GM12878 (cell line): ENCODE data around the gene ISG15.

ENCODE experiments used
- CBFB ChIP-seq: IDR thresholded peaks from 2 replicates; pipeline ENCODE4 v1.6.1; 2016; ENCODE audit warnings: antibody characterized with exemption, low read depth
- POLR2AphosphoS5 ChIP-seq: IDR thresholded peaks from 2 replicates; pipeline ENCODE4 v1.6.1; 2011; ENCODE audit warnings: mild to moderate bottlenecking, low read length, inconsistent platforms
- ZNF217 ChIP-seq: fragments of 450-650 bp; IDR thresholded peaks from 2 replicates; pipeline ENCODE4 v1.6.1; 2017; ENCODE audit warnings: antibody characterized with exemption, mild to moderate bottlenecking

DNA sequence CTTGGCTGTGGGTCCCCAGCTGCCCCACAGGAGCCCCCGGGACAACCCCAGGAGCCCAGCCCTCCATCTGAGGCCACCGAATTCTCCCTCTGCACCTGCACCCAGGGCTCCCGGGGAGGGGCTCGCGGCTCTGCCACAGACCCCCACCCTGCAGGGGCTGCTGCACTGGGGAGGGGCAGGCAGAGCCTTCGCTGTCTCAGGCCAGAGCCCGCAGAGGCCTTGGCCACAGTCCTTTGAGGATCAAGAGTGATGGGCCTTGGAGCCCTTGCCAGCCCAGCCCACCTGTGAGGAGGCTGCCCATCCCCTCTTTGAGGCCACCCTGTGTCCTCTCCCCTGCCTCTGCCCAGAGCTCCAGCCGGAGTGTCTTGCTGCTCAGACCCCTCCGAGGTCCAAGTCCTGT lies 37.9 kb upstream of the ISG15 start:
- TF ChIP-seq ZNF217 (no peak), POLR2AphosphoS5 (no peak), CBFB (no peak)
